Right lung (tissue), 5 donors: ENCODE measurements around the gene FOSL2. TPM values are rescaled to one million over a fixed set of nuclear protein-coding genes. Genes with fewer than 3 reads are reported as not detected.
A peak's percentile ranks its signal among the peaks of the same experiment; 100 is the strongest.

Experiments
- DNase-seq, 2 donors: peaks; one replicate each; pipeline ENCODE4 v3.0.0-alpha.2; 2013
- polyA plus RNA-seq, 5 donors: library from polyadenylated mRNA; unstranded; fragments of 120-200 nt; gene quantifications; one replicate each; pipeline versions ENCODE4 v1.2.1 to v1.2.3, GENCODE V29; 2013; ENCODE audit warnings: inconsistent platforms in 1 of 5, low replicate concordance in 1 of 5; ENCODE audit not compliant: insufficient read length in 5 of 5, insufficient read depth in 1 of 5

The FOSL2 gene
- polyA plus RNA-seq, 5 donors: 10.2 to 14.3 (median 12.7) TPM

- no peak for DNase-seq
Measured at GRCh38 chr2:28408764-28409599, 16.3 kb downstream of the FOSL2 start.

GRCh38 chr2:28411166-28411755 is 18.6 kb downstream of the FOSL2 start:
- DNase-seq: no peak

GRCh38 chr2:28411956-28412609 is 19.4 kb downstream of the FOSL2 start:
- no peak for DNase-seq

DNA sequence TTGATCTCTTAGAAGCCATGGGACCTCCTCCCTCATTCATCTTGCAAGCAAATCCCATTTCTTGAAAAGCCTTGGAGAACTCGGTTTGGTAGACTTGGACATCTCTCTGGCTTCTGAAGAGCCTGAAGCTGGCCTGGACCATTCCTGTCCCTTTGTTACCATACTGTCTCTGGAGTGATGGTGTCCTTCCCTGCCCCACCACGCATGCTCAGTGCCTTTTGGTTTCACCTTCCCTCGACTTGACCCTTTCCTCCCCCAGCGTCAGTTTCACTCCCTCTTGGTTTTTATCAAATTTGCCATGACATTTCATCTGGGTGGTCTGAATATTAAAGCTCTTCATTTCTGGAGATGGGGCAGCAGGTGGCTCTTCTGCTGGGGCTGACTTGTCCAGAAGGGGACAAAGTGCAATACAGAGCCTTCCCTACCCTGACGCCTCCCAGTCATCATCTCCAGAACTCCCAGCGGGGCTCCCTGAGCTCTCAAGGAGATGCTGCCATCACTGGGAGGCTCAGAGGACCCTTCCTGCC is 20.0 kb downstream of the FOSL2 start:
- no peak for DNase-seq

DNA sequence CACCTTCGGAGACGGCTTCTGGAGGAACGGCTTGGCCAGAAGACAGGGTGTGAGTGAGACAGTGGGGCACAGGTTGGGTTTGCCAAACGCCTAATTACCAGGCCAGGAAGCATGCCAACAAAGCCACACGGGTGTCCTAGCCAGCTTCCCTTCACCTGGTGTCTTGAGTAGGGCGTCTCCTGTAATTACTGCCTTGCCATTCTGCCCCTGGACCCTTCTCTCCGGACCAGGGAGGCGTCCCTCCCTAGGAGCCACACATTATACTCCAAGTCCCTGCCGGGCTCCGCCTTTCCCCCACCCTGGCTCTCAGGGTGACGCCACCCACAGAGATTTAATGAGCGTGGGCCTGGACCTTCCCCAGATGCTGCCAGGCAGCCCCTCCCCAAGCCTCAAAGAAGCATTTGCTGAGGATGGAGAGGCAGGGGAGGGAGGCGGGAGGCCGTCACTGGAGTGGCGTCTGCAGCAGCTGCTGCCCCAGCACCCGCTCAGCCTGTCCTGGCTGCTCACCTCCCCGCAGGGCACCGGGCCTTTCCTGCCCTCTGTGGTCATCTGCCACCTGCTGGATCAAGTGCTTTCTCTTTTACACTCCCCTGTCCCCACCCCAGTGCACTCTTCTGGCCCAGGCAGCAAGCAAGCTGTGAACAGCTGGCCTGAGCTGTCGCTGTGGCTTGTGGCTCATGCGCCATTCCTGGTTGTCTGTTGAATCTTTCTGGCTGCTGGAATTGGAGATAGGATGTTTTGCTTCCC is 20.7 kb downstream of the FOSL2 start:
- DNase-seq: no peak

GRCh38 chr2:28413899-28414295 is 21.2 kb downstream of the FOSL2 start:
- no peak for DNase-seq

DNA sequence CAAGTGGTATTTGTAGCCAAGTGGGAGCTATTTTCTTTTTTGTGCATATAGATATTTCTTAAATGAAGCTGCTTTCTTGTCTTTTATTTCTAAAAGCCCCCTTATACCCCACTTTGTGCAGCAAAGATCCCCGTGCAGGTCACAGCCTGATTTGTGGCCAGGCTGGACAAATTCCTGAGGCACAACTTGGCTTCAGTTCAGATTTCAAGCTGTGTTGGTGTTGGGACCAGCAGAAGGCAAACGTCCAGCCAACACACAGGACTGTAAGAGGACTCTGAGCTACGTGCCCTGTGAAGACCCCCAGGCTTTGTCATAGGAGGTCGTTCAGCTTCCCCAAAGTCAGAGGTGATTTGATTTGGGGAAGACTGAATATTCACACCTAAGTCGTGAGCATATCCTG is 21.9 kb downstream of the FOSL2 start:
- DNase-seq: no peak

GRCh38 chr2:28415010-28415409 is 22.4 kb downstream of the FOSL2 start:
- no peak for DNase-seq

DNA sequence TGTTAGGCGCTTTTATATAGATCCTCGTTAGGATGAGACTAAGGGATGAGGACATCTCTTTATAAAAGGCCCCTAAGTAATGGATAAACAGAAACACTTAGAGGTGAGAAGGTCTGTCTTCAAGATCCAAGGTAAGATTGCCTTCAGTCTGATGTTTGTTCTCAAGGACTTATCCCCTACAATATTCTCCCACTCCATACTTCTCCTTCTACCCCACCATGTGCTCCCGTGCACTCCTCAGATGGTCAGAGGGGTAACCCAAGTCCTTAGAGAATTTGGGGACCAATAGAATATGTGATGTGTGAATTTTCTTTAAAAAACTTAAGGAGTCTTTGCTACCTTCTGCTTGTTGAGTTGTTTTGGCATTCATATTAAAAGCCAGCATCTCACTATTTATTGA is 23.1 kb downstream of the FOSL2 start:
- DNase-seq: no peak

DNA sequence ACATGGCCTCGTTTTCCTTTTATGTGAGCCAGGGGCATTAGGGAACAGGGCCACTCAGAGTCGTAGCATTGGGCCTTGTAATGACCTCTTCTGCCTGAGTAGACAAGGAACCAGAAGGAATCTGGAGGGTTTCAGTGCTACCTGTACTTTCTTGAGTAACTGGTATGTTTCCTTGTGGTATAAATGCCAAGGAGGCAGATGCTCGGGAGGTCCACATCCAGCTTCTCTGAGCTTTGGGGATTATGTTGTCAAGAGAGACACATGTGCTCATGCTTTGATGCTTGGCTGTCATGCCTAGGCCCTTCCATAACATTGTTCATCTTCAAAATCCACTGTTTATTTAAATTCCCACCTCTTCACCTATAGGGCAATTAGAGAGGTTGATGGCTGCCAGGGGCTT is 26.3 kb downstream of the FOSL2 start:
- no peak for DNase-seq

DNA sequence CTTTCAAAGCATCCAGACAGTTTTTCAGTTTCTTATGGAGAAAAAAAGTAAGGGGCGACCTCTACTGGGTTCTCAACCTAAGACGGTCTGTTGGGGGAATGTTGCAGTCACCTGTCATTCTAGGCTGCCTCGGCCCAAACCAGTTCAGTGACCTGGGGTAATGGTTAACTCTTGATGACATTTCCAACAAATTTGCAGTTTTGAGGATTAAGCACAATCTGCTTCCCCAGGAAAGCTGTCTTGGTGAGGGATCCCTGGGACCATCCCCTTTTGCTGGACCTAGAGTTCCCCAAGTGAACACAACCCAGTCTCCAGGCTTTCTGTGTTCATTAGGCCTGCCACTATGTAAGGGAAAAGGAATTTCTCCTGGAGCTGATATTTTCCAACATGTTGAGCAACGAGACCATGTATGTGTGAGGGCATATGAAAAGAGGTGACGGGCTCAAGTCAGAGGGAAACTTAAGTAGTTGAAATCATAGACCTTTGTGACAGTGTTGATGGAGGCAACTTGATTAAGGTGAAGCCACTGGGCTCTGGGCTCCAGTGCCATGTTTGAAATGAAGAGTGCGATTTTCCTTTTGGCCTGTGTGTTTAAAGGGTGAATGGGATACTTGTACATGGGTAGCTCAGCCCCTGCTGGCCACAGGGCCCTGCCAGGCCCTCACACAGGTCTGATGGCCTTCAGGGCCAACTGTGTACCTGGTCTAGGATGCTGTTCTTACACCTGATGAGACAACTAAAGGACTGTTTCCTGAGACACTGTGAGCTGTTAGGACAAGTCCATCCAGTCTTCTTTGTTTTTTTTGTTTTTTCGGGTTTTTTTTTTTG is 27.0 kb downstream of the FOSL2 start:
- DNase-seq: peak in 1 of 2 donors; percentile 23

- no peak for DNase-seq
Measured at GRCh38 chr2:28420722-28421121, 28.1 kb downstream of the FOSL2 start.

DNA sequence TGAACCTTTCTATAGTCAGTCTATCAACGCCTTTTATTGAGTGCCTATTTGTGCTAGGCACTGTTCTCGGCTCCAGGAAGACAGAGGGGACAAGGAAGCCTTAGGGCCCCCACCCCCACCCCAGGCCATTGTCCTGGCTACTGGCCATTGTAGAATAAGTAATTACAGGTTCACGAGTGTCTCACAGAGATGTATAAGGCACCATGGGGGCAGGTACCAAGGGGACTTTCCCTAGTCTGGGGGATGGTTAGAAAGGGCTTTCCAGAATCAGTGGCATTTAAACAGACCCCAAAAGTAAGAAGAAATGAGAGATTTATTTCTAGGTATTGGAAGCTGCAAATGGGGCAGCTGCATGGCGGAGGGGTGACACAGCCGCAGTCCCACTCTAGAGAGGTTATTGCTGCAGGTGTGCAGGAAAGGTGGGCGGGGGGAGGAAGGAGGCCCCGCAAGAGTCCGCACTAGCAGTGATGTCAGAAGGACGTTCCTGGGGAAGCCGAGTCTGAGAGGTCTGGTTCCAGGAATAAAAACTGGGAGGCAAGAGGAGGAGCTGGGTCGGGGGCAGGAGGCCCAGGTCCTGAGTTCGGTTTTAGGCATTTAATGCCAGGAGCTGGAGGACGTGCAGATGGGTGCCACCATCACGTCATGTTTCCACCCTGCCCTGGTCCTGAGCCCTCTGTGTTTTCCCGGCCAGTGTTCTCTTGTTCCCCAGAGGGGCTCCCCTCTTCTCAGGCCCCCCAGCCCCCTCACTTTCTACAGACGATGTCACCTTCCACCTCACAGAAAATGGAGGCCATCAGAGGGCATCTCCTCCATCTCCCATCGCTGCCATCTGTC is 30.5 kb downstream of the FOSL2 start:
- no peak for DNase-seq

- DNase-seq: no peak
Measured at GRCh38 chr2:28423856-28424605, 31.4 kb downstream of the FOSL2 start.

DNA sequence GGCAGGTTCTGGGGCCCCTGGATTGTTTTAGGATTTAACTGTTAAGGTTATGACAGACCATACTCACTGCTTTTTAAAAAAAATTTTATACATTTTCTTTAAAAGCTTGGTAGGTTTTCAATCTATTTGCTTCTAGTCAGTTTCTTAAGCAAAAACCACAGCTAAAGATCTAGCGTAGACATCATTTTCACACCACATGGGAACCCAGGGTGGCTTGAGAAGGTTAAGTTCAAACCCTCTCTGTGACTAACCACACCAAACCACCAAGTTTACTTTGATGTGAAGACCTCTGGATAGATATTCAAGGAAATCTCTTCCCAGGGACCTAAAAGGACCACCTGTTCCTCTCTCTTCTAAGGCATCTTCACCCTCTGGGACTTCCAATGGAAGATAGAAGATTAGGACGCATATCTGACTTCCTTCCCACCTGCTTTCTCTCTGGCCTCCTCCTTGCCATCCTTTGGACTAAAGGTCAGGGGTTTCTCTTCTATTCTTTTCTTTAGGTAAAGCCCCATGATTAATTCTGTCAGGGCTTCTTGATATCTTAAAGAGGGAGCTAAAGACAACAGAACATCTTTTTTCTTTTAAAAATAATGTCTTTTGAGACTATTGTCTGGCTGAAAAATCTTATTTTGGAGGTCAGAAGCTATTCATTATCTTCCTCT is 32.3 kb downstream of the FOSL2 start:
- no peak for DNase-seq

DNA sequence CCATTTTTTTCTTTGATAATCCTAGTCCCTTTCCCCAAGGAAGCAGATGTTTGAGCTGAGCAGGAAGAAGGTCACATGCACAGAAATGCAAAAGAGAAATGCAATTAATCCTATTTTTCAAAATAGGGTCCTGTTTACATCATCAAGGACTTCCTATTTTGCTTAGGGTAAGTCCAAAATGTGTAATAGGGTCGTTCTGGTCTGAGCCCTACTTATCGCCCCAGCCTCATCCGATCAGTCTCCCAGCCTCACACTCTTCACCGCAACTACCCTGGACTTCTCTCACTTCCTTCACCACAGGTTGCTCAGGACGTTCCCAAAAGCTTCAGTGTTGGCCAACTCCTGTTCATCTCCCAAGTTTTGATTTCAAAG is 32.8 kb downstream of the FOSL2 start:
- DNase-seq: no peak

DNA sequence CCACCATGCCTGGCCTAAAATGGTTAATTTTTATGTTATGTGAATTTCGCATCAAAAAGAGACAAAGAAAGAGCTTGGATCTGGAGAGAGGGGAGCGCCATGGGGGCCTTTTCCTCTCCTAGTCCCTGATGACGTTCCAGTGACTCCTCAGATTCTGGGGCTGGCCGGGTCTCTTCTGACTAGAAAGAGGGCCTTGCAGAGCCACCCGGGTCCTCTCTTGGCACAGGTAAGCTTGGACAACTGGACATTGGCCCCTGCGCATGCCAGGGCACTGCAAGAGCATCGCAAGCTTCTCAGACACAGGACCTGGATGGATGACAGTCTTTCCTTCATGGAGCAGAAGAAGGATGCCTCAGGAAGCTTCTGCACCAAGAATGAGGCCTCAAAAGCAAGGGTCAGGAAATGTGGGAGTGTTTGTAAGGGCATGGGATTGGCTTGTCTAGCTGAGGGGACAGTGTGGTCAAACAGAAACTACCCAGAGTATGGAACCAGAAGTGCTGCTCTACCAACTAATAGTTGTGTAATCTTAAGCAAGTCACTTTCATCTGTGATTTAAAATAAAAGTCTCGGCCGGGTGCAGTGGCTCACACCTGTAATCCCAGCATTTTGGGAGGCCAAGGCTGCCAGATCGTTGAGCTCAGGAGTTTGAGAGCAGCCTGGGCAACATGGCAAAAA is 35.2 kb downstream of the FOSL2 start:
- DNase-seq: no peak

DNA sequence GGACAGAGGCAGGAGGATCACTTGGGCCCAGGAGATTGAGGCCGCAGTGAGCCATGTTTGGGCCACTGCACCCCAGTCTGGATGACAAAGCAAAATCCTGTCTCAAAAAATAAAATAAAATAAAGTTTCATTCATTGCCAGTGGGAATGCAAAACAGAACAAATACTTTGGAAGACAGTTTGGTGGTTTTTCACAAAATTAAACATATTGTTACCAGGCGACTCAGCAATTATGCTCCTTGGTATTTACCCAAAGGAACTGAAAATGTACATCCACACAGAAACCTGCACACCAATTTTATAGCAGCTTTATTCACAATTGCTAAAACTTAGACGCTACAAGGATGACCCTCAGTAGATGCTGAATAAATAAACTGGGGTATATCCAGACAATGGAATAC is 35.8 kb downstream of the FOSL2 start:
- no peak for DNase-seq
